ENCODE measurements around the gene ZNF445. TPM values are rescaled to one million over a fixed set of nuclear protein-coding genes. Genes with fewer than 3 reads are reported as not detected.

ZNF445 gene
- total RNA-seq, 1 donor from 2014 or later, result 20.4 TPM

GRCh38 chr3:44414517-44415090 is 62.9 kb downstream of the ZNF445 start:
- no peaks in the 10 kb centered on the region for H3K27me3 Mint-ChIP-seq (ENCODE audit: low read depth)
- peaks cover 3% of the 10 kb centered on the region for H3K36me3 Mint-ChIP-seq (ENCODE audit: low read depth)
- H3K4me1 Mint-ChIP-seq (ENCODE audit: low read depth), result no peaks in the 10 kb centered on the region
- no peaks in the 10 kb centered on the region for H3K9me3 Mint-ChIP-seq (ENCODE audit: low read depth)
- TF ChIP-seq CTCF (IDR thresholded peaks at IDR 0.05), result no peak
- no peak overlapping the region for H3K4me3 Mint-ChIP-seq (ENCODE audit: unreplicated experiment)
- DNase-seq (ENCODE audit: low spot score), result no peak
- no peak overlapping the region for H3K27ac Mint-ChIP-seq (ENCODE audit: unreplicated experiment)

GRCh38 chr3:44412365-44412764 is 65.1 kb downstream of the ZNF445 start:
- Mint-ChIP-seq H3K27ac (ENCODE audit: unreplicated experiment) (no peak overlapping the region), H3K4me3 (ENCODE audit: unreplicated experiment) (no peak overlapping the region), H3K36me3 (ENCODE audit: low read depth) (peaks cover 3% of the 10 kb centered on the region), H3K9me3 (ENCODE audit: low read depth) (no peaks in the 10 kb centered on the region), H3K27me3 (ENCODE audit: low read depth) (no peaks in the 10 kb centered on the region), H3K4me1 (ENCODE audit: low read depth) (no peaks in the 10 kb centered on the region)
- TF ChIP-seq CTCF (IDR thresholded peaks at IDR 0.05), result no peak
- DNase-seq (ENCODE audit: low spot score), result no peak

GRCh38 chr3:44411031-44411645 is 66.3 kb downstream of the ZNF445 start:
- no peak for DNase-seq (ENCODE audit: low spot score)
- Mint-ChIP-seq H3K27me3 (ENCODE audit: low read depth) (no peaks in the 10 kb centered on the region), H3K4me1 (ENCODE audit: low read depth) (no peaks in the 10 kb centered on the region), H3K9me3 (ENCODE audit: low read depth) (no peaks in the 10 kb centered on the region), H3K36me3 (ENCODE audit: low read depth) (no peaks in the 10 kb centered on the region), H3K27ac (ENCODE audit: unreplicated experiment) (no peak overlapping the region), H3K4me3 (ENCODE audit: unreplicated experiment) (no peak overlapping the region)
- no peak for TF ChIP-seq CTCF (IDR thresholded peaks at IDR 0.05)

GRCh38 chr3:44409640-44410410 is 67.6 kb downstream of the ZNF445 start:
- no peaks in the 10 kb centered on the region for H3K27me3 Mint-ChIP-seq (ENCODE audit: low read depth)
- H3K36me3 Mint-ChIP-seq (ENCODE audit: low read depth), result no peaks in the 10 kb centered on the region
- H3K4me1 Mint-ChIP-seq (ENCODE audit: low read depth), result no peaks in the 10 kb centered on the region
- DNase-seq (ENCODE audit: low spot score), result no peak
- H3K27ac Mint-ChIP-seq (ENCODE audit: unreplicated experiment), result no peak overlapping the region
- no peak overlapping the region for H3K4me3 Mint-ChIP-seq (ENCODE audit: unreplicated experiment)
- no peaks in the 10 kb centered on the region for H3K9me3 Mint-ChIP-seq (ENCODE audit: low read depth)
- no peak for TF ChIP-seq CTCF (IDR thresholded peaks at IDR 0.05)

- H3K27me3 Mint-ChIP-seq (ENCODE audit: low read depth), result no peaks in the 10 kb centered on the region
- peak overlapping the region; percentile 2 for H3K27ac Mint-ChIP-seq (ENCODE audit: unreplicated experiment)
- peaks cover 20% of the 10 kb centered on the region for H3K36me3 Mint-ChIP-seq (ENCODE audit: low read depth)
- TF ChIP-seq CTCF (IDR thresholded peaks at IDR 0.05), result no peak
- no peaks in the 10 kb centered on the region for H3K9me3 Mint-ChIP-seq (ENCODE audit: low read depth)
- H3K4me1 Mint-ChIP-seq (ENCODE audit: low read depth), result peaks cover 3% of the 10 kb centered on the region
- no peak for DNase-seq (ENCODE audit: low spot score)
- no peak overlapping the region for H3K4me3 Mint-ChIP-seq (ENCODE audit: unreplicated experiment)
Measured at GRCh38 chr3:44402548-44402947, 74.9 kb downstream of the ZNF445 start.

Measured in chondrocyte (in vitro differentiated cells).